Jurkat, Clone E6-1 (cell line): Measurements from ENCODE around the gene PTPRR.

Experiments used
- DNase-seq: peaks from one replicate; pipeline ENCODE4 v3.0.0-alpha.2; 2011; ENCODE audit warnings: low read depth, low spot score
- H3K4me3 ChIP-seq: 2 replicates; pipeline ENCODE4 v1.5.1; 2011; ENCODE audit warnings: mild to moderate bottlenecking, low read length, control low read depth, moderate library complexity

The PTPRR gene

GRCh38 chr12:70666364-70666763 is 254.2 kb downstream of the PTPRR start:
- H3K4me3 ChIP-seq = no peak overlapping the region
- DNase-seq = no peak

- no peak for DNase-seq
- no peak overlapping the region for H3K4me3 ChIP-seq
These were observed 256.1 kb downstream of the PTPRR start for GRCh38 chr12:70664465-70664881.

GRCh38 chr12:70663838-70664237 is 256.7 kb downstream of the PTPRR start:
- no peak for DNase-seq
- no peak overlapping the region for H3K4me3 ChIP-seq

GRCh38 chr12:70661466-70662161 is 258.9 kb downstream of the PTPRR start:
- no peak for DNase-seq

GRCh38 chr12:70660620-70661219 is 259.8 kb downstream of the PTPRR start:
- DNase-seq = peak; percentile 10
- no peak overlapping the region for H3K4me3 ChIP-seq

More at GRCh38 chr12:70661466-70662161, 258.9 kb downstream of the PTPRR start:
- H3K4me3 ChIP-seq = no peak overlapping the region

- no peak for DNase-seq
- H3K4me3 ChIP-seq = no peak overlapping the region
These were observed 260.4 kb downstream of the PTPRR start for GRCh38 chr12:70660002-70660604.

- H3K4me3 ChIP-seq = no peak overlapping the region
- DNase-seq = no peak
These were observed 261.4 kb downstream of the PTPRR start for GRCh38 chr12:70659077-70659606.

- H3K4me3 ChIP-seq = no peak overlapping the region
- DNase-seq = no peak
These were observed 262.8 kb downstream of the PTPRR start for GRCh38 chr12:70657616-70658286.

GRCh38 chr12:70652451-70652850 is 268.1 kb downstream of the PTPRR start:
- no peak overlapping the region for H3K4me3 ChIP-seq

GRCh38 chr12:70648831-70649230 is 271.7 kb downstream of the PTPRR start:
- H3K4me3 ChIP-seq = no peak overlapping the region
- no peak for DNase-seq

More at GRCh38 chr12:70652451-70652850, 268.1 kb downstream of the PTPRR start:
- no peak for DNase-seq

- H3K4me3 ChIP-seq = no peak overlapping the region
- DNase-seq = no peak
These were observed 272.3 kb downstream of the PTPRR start for GRCh38 chr12:70648191-70648590.

GRCh38 chr12:70646850-70647249 is 273.7 kb downstream of the PTPRR start:
- H3K4me3 ChIP-seq = no peak overlapping the region
- DNase-seq = no peak

GRCh38 chr12:70645494-70646317 is 274.8 kb downstream of the PTPRR start:
- no peak overlapping the region for H3K4me3 ChIP-seq
- no peak for DNase-seq

- DNase-seq = no peak
- no peak overlapping the region for H3K4me3 ChIP-seq
These were observed 275.7 kb downstream of the PTPRR start for GRCh38 chr12:70644861-70645260.

GRCh38 chr12:70643939-70644338 is 276.6 kb downstream of the PTPRR start:
- no peak for DNase-seq
- H3K4me3 ChIP-seq = no peak overlapping the region

GRCh38 chr12:70641691-70642090 is 278.8 kb downstream of the PTPRR start:
- H3K4me3 ChIP-seq = no peak overlapping the region
- no peak for DNase-seq

- no peak overlapping the region for H3K4me3 ChIP-seq
- DNase-seq = no peak
These were observed 279.6 kb downstream of the PTPRR start for GRCh38 chr12:70640901-70641300.

- no peak for DNase-seq
These were observed 281.0 kb downstream of the PTPRR start for GRCh38 chr12:70639535-70639934.

More at GRCh38 chr12:70639535-70639934, 281.0 kb downstream of the PTPRR start:
- no peak overlapping the region for H3K4me3 ChIP-seq
